HL-60 (cell line): ENCODE measurements around the gene EYA2.

Source experiments
- DNase-seq, 2 experiments: peaks; one replicate each; pipeline ENCODE4 v3.0.0-alpha.2; 2010 to 2020; ENCODE audit warnings: low read depth in 1 of 2, low spot score in 1 of 2
- H3K27ac ChIP-seq: fragments of 250-450 bp; sonication (Bioruptor Pico); replicated peaks from 2 replicates; pipeline ENCODE4 v1.5.1; 2020; ENCODE audit warnings: mild to moderate bottlenecking, moderate library complexity
- H3K27me3 ChIP-seq: fragments of 250-450 bp; sonication (Bioruptor Pico); 2 replicates; pipeline ENCODE4 v1.5.1; 2021; ENCODE audit warnings: mild to moderate bottlenecking, moderate library complexity; ENCODE audit not compliant: insufficient read depth, poor library complexity, severe bottlenecking
- H3K4me3 ChIP-seq: replicated peaks from 2 replicates; pipeline ENCODE4 v1.5.1; 2011; ENCODE audit warnings: mild to moderate bottlenecking, control low read depth, low read length; ENCODE audit not compliant: insufficient read depth
- GABPA ChIP-seq: IDR thresholded peaks from 2 replicates; pipeline ENCODE4 v1.6.1; 2012; ENCODE audit warnings: low read depth
- POLR2AphosphoS5 ChIP-seq: IDR thresholded peaks from 2 replicates; pipeline ENCODE4 v1.6.1; 2012; ENCODE audit warnings: low read depth
- SPI1 ChIP-seq: IDR thresholded peaks from 2 replicates; pipeline ENCODE4 v1.6.1; 2012; ENCODE audit warnings: low read depth, mild to moderate bottlenecking, borderline replicate concordance
- TF ChIP-seq, protein P1 (sequence below): IDR thresholded peaks from one replicate; pipeline ENCODE4 v1.5.1; 2011; ENCODE audit warnings: low read length, control low read depth, inconsistent platforms; ENCODE audit not compliant: insufficient read depth
- TF ChIP-seq, protein P2 (sequence below): IDR thresholded peaks from 2 replicates; pipeline ENCODE4 v1.6.1; 2012; ENCODE audit warnings: low read depth; ENCODE audit not compliant: insufficient replicate concordance

EYA2 gene

DNA sequence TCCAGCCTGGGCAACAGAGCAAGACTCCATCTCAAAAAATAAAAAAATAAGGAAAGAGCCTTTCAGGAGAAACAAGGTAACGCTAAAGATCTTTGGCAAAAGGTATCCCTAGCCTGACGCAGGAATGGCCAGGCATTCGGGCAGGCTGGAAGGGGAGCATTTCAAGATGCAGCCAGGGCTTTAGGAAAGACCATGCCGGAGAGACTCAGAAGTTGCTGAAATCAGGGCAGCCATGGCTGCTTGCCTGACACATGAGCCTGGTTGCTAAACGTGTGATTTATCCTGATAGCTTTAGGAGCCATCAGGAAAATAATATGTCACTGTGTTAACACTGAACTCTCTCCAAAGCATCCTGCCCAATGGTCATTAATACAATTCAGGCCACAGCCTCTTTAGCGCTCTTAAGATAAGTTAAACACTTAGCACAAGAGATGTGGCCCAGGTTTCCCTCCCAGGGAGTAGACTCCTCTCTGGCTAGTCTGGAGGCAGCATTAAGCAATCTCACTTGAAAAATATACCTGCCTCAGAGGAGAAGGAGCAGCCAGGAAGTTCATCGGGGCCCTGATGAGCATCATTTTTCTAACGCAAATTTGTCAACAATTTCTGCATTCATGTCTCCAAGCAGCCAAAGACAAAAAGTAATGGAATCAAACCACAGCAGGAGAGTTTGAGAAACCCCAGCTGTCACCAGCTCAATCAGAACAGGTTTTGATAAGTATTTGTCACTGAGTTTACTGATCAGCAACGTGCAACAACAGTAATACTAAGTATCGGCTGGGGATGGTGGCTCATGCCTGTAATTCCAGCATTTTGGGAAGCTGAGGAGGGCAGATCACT lies 261.9 kb downstream of the EYA2 start:
- Histone ChIP-seq H3K27me3 (no peaks in the 10 kb centered on the region), H3K27ac (no peak overlapping the region), H3K4me3 (no peak overlapping the region)
- no peak for DNase-seq
- TF ChIP-seq, protein P1, sequence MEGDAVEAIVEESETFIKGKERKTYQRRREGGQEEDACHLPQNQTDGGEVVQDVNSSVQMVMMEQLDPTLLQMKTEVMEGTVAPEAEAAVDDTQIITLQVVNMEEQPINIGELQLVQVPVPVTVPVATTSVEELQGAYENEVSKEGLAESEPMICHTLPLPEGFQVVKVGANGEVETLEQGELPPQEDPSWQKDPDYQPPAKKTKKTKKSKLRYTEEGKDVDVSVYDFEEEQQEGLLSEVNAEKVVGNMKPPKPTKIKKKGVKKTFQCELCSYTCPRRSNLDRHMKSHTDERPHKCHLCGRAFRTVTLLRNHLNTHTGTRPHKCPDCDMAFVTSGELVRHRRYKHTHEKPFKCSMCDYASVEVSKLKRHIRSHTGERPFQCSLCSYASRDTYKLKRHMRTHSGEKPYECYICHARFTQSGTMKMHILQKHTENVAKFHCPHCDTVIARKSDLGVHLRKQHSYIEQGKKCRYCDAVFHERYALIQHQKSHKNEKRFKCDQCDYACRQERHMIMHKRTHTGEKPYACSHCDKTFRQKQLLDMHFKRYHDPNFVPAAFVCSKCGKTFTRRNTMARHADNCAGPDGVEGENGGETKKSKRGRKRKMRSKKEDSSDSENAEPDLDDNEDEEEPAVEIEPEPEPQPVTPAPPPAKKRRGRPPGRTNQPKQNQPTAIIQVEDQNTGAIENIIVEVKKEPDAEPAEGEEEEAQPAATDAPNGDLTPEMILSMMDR, result no peak
- TF ChIP-seq SPI1 (no peak), GABPA (no peak), POLR2AphosphoS5 (no peak)
- TF ChIP-seq, protein P2, sequence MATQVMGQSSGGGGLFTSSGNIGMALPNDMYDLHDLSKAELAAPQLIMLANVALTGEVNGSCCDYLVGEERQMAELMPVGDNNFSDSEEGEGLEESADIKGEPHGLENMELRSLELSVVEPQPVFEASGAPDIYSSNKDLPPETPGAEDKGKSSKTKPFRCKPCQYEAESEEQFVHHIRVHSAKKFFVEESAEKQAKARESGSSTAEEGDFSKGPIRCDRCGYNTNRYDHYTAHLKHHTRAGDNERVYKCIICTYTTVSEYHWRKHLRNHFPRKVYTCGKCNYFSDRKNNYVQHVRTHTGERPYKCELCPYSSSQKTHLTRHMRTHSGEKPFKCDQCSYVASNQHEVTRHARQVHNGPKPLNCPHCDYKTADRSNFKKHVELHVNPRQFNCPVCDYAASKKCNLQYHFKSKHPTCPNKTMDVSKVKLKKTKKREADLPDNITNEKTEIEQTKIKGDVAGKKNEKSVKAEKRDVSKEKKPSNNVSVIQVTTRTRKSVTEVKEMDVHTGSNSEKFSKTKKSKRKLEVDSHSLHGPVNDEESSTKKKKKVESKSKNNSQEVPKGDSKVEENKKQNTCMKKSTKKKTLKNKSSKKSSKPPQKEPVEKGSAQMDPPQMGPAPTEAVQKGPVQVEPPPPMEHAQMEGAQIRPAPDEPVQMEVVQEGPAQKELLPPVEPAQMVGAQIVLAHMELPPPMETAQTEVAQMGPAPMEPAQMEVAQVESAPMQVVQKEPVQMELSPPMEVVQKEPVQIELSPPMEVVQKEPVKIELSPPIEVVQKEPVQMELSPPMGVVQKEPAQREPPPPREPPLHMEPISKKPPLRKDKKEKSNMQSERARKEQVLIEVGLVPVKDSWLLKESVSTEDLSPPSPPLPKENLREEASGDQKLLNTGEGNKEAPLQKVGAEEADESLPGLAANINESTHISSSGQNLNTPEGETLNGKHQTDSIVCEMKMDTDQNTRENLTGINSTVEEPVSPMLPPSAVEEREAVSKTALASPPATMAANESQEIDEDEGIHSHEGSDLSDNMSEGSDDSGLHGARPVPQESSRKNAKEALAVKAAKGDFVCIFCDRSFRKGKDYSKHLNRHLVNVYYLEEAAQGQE, result no peak

DNA sequence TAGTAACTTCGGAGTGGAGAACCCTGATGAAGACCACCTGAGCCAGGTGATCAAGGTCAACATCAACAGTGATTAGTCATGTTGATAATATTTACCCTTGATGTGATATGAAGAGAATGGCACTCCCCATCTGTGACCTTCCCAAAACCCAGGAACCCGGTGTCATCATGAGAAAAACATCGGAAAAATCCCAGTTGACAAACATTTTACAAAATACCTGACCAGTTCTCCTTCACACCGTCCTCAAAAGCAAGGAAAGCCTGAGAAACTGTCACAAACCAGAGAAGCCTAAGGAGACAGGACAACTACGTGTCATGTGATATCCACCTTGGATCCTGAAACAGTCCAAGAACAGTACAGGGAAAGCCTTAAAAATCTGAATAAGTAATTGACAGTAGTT lies 264.5 kb downstream of the EYA2 start:
- TF ChIP-seq, protein P1, result no peak
- TF ChIP-seq POLR2AphosphoS5 (no peak), SPI1 (no peak)
- TF ChIP-seq, protein P2, result no peak
- DNase-seq, result no peak
- Histone ChIP-seq H3K27me3 (no peaks in the 10 kb centered on the region), H3K27ac (no peak overlapping the region), H3K4me3 (no peak overlapping the region)

DNA sequence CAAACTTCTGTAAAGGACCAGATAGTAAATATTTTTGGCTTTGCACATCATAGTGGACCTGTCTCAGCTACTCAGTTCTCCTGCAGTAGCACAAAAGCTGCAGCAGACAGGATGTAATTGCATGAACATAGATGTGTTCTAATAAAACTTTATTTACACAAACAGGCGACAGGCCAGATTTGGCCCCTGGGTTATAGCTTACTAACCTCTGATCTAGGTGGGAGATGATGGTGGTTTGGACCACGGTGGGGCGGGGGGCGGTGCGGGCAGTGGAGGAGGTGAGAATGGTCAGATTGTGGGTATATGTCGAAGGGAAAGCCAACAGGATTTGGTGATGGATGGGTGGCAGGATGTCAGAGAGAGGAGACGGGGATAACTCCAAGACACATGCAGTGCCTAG lies 265.6 kb downstream of the EYA2 start:
- H3K27ac ChIP-seq, result no peak overlapping the region
- DNase-seq, result no peak
- no peak overlapping the region for H3K4me3 ChIP-seq
- TF ChIP-seq POLR2AphosphoS5 (no peak), SPI1 (no peak), GABPA (no peak)
- TF ChIP-seq, protein P1, result no peak
- TF ChIP-seq, protein P2, result no peak
- no peaks in the 10 kb centered on the region for H3K27me3 ChIP-seq
